IPS-18c (cell line): ENCODE measurements around the gene TP53AIP1.

Source experiments
- H3K4me3 ChIP-seq: 2 replicates; pipeline ENCODE4 v1.7.0; 2013; ENCODE audit warnings: low read depth, mild to moderate bottlenecking, low read length, moderate library complexity; ENCODE audit not compliant: insufficient read depth
- H3K9me3 ChIP-seq: one replicate; pipeline ENCODE4 v1.6.1; 2013; ENCODE audit warnings: mild to moderate bottlenecking, low read length, moderate library complexity; ENCODE audit not compliant: control insufficient read depth, insufficient read depth

Gene TP53AIP1

GRCh38 chr11:128889657-128890213 is 52.9 kb downstream of the TP53AIP1 start:
- peak overlapping the region; percentile 55 for H3K4me3 ChIP-seq
- H3K9me3 ChIP-seq, result no peaks in the 10 kb centered on the region

GRCh38 chr11:128888034-128888985 is 54.4 kb downstream of the TP53AIP1 start:
- H3K9me3 ChIP-seq, result no peaks in the 10 kb centered on the region

GRCh38 chr11:128886406-128887124 is 56.1 kb downstream of the TP53AIP1 start:
- H3K4me3 ChIP-seq, result no peak overlapping the region
- no peaks in the 10 kb centered on the region for H3K9me3 ChIP-seq

More at GRCh38 chr11:128888034-128888985, 54.4 kb downstream of the TP53AIP1 start:
- no peak overlapping the region for H3K4me3 ChIP-seq
